GM12878 (cell line): Measurements from ENCODE around the gene RARG. TPM values are rescaled to one million over a fixed set of nuclear protein-coding genes. Genes with fewer than 3 reads are reported as not detected.

ENCODE experiments used
- ATAC-seq: fragments of 200-7000 bp; cut with Tn5 transposase; 3 replicates; pipeline ENCODE4 v1.9.1; 2020; ENCODE audit warnings: mild to moderate bottlenecking, moderate library complexity
- BruUV-seq: library from RNA; stranded (reverse); fragments of 400-500 nt; replicated peaks from 2 replicates; lab custom pipeline; 2021; lab: Mats Ljungman, UMichigan
- CTCF ChIA-PET: fragments of 300-600 bp; sonication (Branson Sonifier 250); formaldehyde crosslinking; extraction: SDS; loops from one replicate; lab custom pipeline; 2021; ENCODE audit warnings: inconsistent platforms; lab: Yijun Ruan, JAX
- POLR2A ChIA-PET: fragments of 350-600 bp; formaldehyde crosslinking; extraction: SDS; loops from one replicate; lab custom pipeline; 2021; ENCODE audit warnings: inconsistent platforms; lab: Charles Lee
- RAD21 ChIA-PET: fragments of 300-600 bp; sonication (Branson Sonifier 250); formaldehyde crosslinking; loops from one replicate; lab custom pipeline; 2023; ENCODE audit warnings: antibody characterized with exemption; ENCODE audit not compliant: unreplicated experiment; lab: Charles Lee
- SMC1A ChIA-PET: fragments of 300-600 bp; sonication (Branson Sonifier 250); formaldehyde crosslinking; loops from one replicate; lab custom pipeline; 2023; ENCODE audit not compliant: unreplicated experiment, uncharacterized antibody; lab: Charles Lee
- DNase-seq: peaks from one replicate; pipeline ENCODE4 v3.0.0-alpha.2; 2011; ENCODE audit warnings: low read depth, low spot score
- FAIRE-seq: peaks from 3 replicates; lab custom pipeline; 2011; peaks lifted over from hg19 to GRCh38; lab: Jason Lieb, UNC
- H2AFZ ChIP-seq: 2 replicates; pipeline ENCODE4 v1.6.0; 2011; ENCODE audit warnings: low read depth, low read length, control low read depth; ENCODE audit not compliant: control insufficient read depth
- H3K27ac ChIP-seq: 2 replicates; pipeline ENCODE4 v1.5.1; 2011; ENCODE audit warnings: control low read depth; ENCODE audit not compliant: control insufficient read depth, insufficient read depth
- H3K27me3 ChIP-seq, 2 experiments: replicated peaks in 1 of 2; 2 replicates each; pipeline versions ENCODE4 v1.6.0 to v1.6.1; 2011; ENCODE audit warnings: low read length in 1 of 2; ENCODE audit not compliant: control insufficient read depth in 2 of 2, insufficient read depth in 2 of 2
- H3K36me3 ChIP-seq, 2 experiments: 2 replicates each; pipeline ENCODE4 v1.5.1; 2011; ENCODE audit warnings: low read length in 1 of 2; ENCODE audit not compliant: control insufficient read depth in 2 of 2, insufficient read depth in 2 of 2
- H3K4me1 ChIP-seq: 2 replicates; pipeline ENCODE4 v1.6.1; 2011; ENCODE audit warnings: mild to moderate bottlenecking, low read length, moderate library complexity, mixed read lengths; ENCODE audit not compliant: control insufficient read depth, insufficient read depth
- H3K4me2 ChIP-seq: 2 replicates; pipeline ENCODE4 v1.6.0; 2011; ENCODE audit warnings: control low read depth; ENCODE audit not compliant: control insufficient read depth, insufficient read depth
- H3K4me3 ChIP-seq: fragments of 200-600 bp; sonication (generic); 2 replicates; pipeline ENCODE4 v1.5.1; 2016
- H3K79me2 ChIP-seq: 2 replicates; pipeline ENCODE4 v1.6.0; 2011; ENCODE audit warnings: low read length; ENCODE audit not compliant: control insufficient read depth, insufficient read depth
- H3K9ac ChIP-seq: 2 replicates; pipeline ENCODE4 v1.8.0; 2011; ENCODE audit warnings: low read length, control low read depth, mixed read lengths; ENCODE audit not compliant: control insufficient read depth, insufficient read depth
- H3K9me3 ChIP-seq: replicated peaks from 3 replicates; pipeline ENCODE4 v1.5.1; 2011; ENCODE audit warnings: mild to moderate bottlenecking, low read length; ENCODE audit not compliant: control insufficient read depth, insufficient read depth
- H4K20me1 ChIP-seq: 2 replicates; pipeline ENCODE4 v1.6.0; 2011; ENCODE audit not compliant: control insufficient read depth, insufficient read depth
- ETV6 ChIP-seq, 2 experiments: fragments of 450-650 bp in 1 of 2; IDR thresholded peaks in 1 of 2; conservative IDR thresholded peaks in 1 of 2; 2 replicates each; pipeline ENCODE4 v1.6.1; 2014; ENCODE audit warnings: antibody characterized with exemption in 1 of 2, borderline replicate concordance in 1 of 2, low read depth in 1 of 2, mild to moderate bottlenecking in 1 of 2, moderate library complexity in 1 of 2
- FOXM1 ChIP-seq: IDR thresholded peaks from 2 replicates; pipeline ENCODE4 v1.6.1; 2012; ENCODE audit warnings: low read depth, mild to moderate bottlenecking, inconsistent platforms, low read length, moderate library complexity
- HCFC1 ChIP-seq: fragments of 150-350 bp; IDR thresholded peaks from 2 replicates; pipeline ENCODE4 v1.6.1; 2014; ENCODE audit warnings: low read length
- IKZF1 ChIP-seq: fragments of 450-650 bp; conservative IDR thresholded peaks from 2 replicates; pipeline ENCODE4 v1.6.1; 2017; ENCODE audit warnings: antibody characterized with exemption, mild to moderate bottlenecking
- JUNB ChIP-seq: IDR thresholded peaks from 2 replicates; pipeline ENCODE4 v1.6.1; 2016; ENCODE audit warnings: antibody characterized with exemption, mild to moderate bottlenecking
- MEF2A ChIP-seq: IDR thresholded peaks from 2 replicates; pipeline ENCODE4 v1.6.1; 2011; ENCODE audit warnings: low read depth, mild to moderate bottlenecking, low read length, moderate library complexity; ENCODE audit not compliant: insufficient read depth
- NBN ChIP-seq: fragments of 450-650 bp; IDR thresholded peaks from 2 replicates; pipeline ENCODE4 v1.6.1; 2016
- NFIC ChIP-seq: IDR thresholded peaks from 2 replicates; pipeline ENCODE4 v1.6.1; 2012; ENCODE audit warnings: low read depth, mild to moderate bottlenecking, inconsistent platforms, low read length, moderate library complexity
- POLR2AphosphoS2 ChIP-seq: IDR thresholded peaks from 2 replicates; pipeline ENCODE4 v1.6.1; 2011; ENCODE audit warnings: low read depth, mild to moderate bottlenecking, low read length, improper control_type of control experiment, moderate library complexity
- POLR2AphosphoS5 ChIP-seq: IDR thresholded peaks from 2 replicates; pipeline ENCODE4 v1.6.1; 2011; ENCODE audit warnings: mild to moderate bottlenecking, low read length, inconsistent platforms
- RAD51 ChIP-seq: fragments of 450-650 bp; IDR thresholded peaks from 2 replicates; pipeline ENCODE4 v1.6.1; 2016; ENCODE audit warnings: moderate library complexity, mild to moderate bottlenecking, inconsistent platforms
- SUZ12 ChIP-seq: fragments of 200-600 bp; sonication (generic); IDR thresholded peaks from one replicate; pipeline ENCODE4 v1.6.1; 2018; ENCODE audit warnings: antibody characterized with exemption, mild to moderate bottlenecking; ENCODE audit not compliant: unreplicated experiment
- TCF3 ChIP-seq: IDR thresholded peaks from 2 replicates; pipeline ENCODE4 v1.6.1; 2012; ENCODE audit warnings: low read depth, mild to moderate bottlenecking, low read length, borderline replicate concordance; ENCODE audit not compliant: insufficient read depth
- WGBS: methylation state at CpG from one replicate; pipeline ENCODE4 v1.1.6; 2016; ENCODE audit warnings: low lambda C conversion rate; ENCODE audit not compliant: insufficient replicate concordance, insufficient coverage; ENCODE audit errors: missing lambda C conversion rate; 5-methylcytosine and 5-hydroxymethylcytosine counted together
- in situ Hi-C: fragments of 300-500 bp; cut with MboI; formaldehyde crosslinking; loops from 9 replicates; pipeline ENCODE4 v1.14.3; 2018; ENCODE audit warnings: mixed read lengths
- intact Hi-C: fragments of 100-400 bp; cut with micrococcal nuclease; formaldehyde crosslinking; loops from one replicate; pipeline ENCODE4 v1.14.2; 2022; ENCODE audit not compliant: unreplicated experiment
- polyA plus RNA-seq, 11 experiments: library from polyadenylated mRNA; depleted of rRNA in 4 of 11; unstranded in 6 of 11; stranded (reverse) in 5 of 11; fragments of >200 nt; fragmentation: Nextera tagmentation in 4 of 11; fragmentation: Illumina TruSeq in 1 of 11; extraction: Ambion mirVana in 4 of 11; extraction: Trizol in 1 of 11; gene quantifications; 1 replicate in 1 of 11; 2 replicates in 10 of 11; pipeline versions ENCODE4 v1.2.1 to v1.2.3, GENCODE V29; 2011 to 2016; ENCODE audit warnings: inconsistent platforms in 2 of 11, missing spikeins in 2 of 11, low read depth in 1 of 11
- total RNA-seq, 4 experiments: library from RNA; depleted of rRNA in 3 of 4; stranded (reverse); fragments of >200 nt in 3 of 4; fragmentation: Illumina TruSeq in 1 of 4; extraction: Trizol in 1 of 4; gene quantifications; 2 replicates each; pipeline versions ENCODE4 v1.2.1 to v1.2.3, GENCODE V29; 2013 to 2021
- TF ChIP-seq, protein P1 (sequence below): fragments of 450-650 bp; IDR thresholded peaks from 2 replicates; pipeline ENCODE4 v1.6.1; 2016; ENCODE audit warnings: mild to moderate bottlenecking

Gene RARG
- total and polyA plus RNA-seq, 10 of the 15 experiments (the other 5 are each of a cell fraction or from before 2014, with no cell fraction given): 0.27 to 8.1 (median 4.1) TPM

DNA sequence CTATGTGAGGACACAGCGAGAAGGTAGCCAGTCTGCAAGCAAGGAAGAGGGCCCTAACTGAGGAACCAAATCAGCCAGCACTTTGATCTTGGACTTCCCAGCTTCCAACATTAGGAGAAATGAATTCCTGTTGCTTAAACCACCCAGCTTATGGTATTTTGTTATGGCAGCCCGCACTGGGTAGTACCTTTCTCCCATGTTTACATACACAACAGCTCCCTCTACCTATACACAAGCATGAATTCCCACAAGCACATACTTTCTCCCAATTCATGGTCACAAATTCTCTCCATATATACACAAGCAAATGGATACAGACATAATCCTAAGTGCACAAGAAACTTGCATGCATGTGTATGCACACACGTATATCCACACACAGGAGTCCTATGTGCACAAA is 32.3 kb downstream of the RARG start:
- SMC1A ChIA-PET: interaction anchor here (1.1 to 3.0 kb wide), 12 partner anchors 9 to 121 kb away, joined by 3 to 36 read pairs (median 5); partner anchors contain the start of genes AAAS, CSAD and ZNF740
- RAD21 ChIA-PET: interaction anchor here (0.7 to 3.6 kb wide), 12 partner anchors 10 to 145 kb away, joined by 3 to 26 read pairs (median 4); partner anchors contain the start of genes CSAD, ESPL1 and ZNF740
- Histone ChIP-seq H3K9me3 (no peaks in the 10 kb centered on the region), H3K9ac (no peak overlapping the region; the same call in 1 of the 2 replicates), H2AFZ (no peak overlapping the region), H4K20me1 (no peaks in the 10 kb centered on the region), H3K4me3 (no peak overlapping the region; the same call in 1 of the 2 replicates), H3K4me2 (peak overlapping the region; percentile 84), H3K27ac (peak overlapping the region; percentile 69), H3K27me3 (no peaks in the 10 kb centered on the region), H3K36me3 (peaks cover 26 to 40% of the 10 kb centered on the region in 2 experiments), H3K79me2 (peaks cover 52% of the 10 kb centered on the region), H3K4me1 (peaks cover 47% of the 10 kb centered on the region)
- no TSS peak for BruUV-seq
- DNase-seq: no peak
- no peak for FAIRE-seq
- no peak for ATAC-seq
- in situ Hi-C loops: no loop called here
- TF ChIP-seq MEF2A (no peak), IKZF1 (no peak), RAD51 (no peak), JUNB (no peak), SUZ12 (no peak), NBN (no peak), ETV6 (conservative IDR thresholded peaks at IDR 0.05 in 1 of 2, IDR thresholded peaks at IDR 0.05 in 1 of 2; ENCODE audit: borderline replicate concordance in 1 of 2, low read depth in 1 of 2) (no peak), TCF3 (no peak), POLR2AphosphoS2 (no peak), POLR2AphosphoS5 (no peak), FOXM1 (no peak), NFIC (no peak), HCFC1 (no peak)
- TF ChIP-seq, protein P1, sequence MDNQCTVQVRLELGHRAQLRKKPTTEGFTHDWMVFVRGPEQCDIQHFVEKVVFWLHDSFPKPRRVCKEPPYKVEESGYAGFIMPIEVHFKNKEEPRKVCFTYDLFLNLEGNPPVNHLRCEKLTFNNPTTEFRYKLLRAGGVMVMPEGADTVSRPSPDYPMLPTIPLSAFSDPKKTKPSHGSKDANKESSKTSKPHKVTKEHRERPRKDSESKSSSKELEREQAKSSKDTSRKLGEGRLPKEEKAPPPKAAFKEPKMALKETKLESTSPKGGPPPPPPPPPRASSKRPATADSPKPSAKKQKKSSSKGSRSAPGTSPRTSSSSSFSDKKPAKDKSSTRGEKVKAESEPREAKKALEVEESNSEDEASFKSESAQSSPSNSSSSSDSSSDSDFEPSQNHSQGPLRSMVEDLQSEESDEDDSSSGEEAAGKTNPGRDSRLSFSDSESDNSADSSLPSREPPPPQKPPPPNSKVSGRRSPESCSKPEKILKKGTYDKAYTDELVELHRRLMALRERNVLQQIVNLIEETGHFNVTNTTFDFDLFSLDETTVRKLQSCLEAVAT: no peak
- 72% methylated on average over 2 of the region's 3 CpGs for WGBS
- POLR2A ChIA-PET: interaction anchor here (1.7 to 5.1 kb wide), 5 partner anchors 10 to 20 kb away, joined by 5 to 47 read pairs (median 6); partner anchors contain the start of genes CSAD, ITGB7 and ZNF740
- CTCF ChIA-PET: interaction anchor here (0.9 to 7.7 kb wide), 9 partner anchors 10 to 121 kb away, joined by 3 to 78 read pairs (median 6); partner anchors contain the start of genes AAAS, CSAD, ITGB7 and PFDN5
- intact Hi-C loops: loop anchor here (2.0 kb wide), 1 partner anchor 19 kb away; the partner anchor contains the start of genes CSAD and ZNF740
